ENCODE data around the gene NRARP.

DNA sequence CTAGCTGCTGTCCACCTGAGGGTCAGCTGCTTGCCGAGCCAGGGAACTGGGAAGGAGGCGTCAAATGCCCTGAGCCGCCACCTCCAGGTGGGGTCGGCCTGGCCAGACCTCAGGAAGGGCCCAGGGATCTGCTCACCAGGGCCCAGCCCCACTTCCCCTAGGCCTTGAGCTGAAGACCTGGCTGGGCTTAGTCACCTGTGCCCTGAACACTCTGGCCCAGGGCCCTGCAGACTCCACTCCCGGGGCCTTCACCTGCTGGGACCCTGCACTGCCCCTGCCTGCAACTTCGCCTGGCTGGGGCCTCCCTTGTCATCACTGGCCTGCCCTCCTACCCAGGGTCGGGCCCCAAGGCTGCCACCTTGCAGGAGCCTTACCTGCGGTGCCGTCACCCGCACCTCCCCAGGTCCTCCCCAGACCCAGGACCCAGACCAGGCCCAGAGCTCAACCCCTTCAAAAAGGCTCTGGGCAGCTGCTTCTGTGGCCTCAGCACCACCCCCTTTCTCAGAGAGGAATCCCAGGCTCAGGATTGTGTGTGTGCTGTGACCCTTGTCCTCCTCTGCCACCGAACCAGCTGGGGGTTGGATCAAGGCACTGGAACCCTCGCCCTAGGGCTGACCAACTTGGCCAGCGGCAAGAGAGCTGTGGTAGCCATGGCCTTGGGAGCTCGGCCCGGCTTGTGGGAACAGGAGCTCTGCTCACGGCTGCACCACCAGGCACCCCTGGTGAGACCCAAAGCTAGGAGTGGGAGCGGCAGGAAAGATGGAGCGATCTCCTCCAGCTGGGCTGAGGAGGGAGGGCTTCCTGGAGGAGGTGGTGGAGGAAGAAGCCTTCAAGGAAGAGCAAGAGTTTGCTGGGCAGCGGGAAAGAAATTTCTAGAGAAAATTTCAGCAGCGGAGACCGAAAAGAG, 48.1 kb downstream of the NRARP start:
- TF ChIP-seq, protein P1, sequence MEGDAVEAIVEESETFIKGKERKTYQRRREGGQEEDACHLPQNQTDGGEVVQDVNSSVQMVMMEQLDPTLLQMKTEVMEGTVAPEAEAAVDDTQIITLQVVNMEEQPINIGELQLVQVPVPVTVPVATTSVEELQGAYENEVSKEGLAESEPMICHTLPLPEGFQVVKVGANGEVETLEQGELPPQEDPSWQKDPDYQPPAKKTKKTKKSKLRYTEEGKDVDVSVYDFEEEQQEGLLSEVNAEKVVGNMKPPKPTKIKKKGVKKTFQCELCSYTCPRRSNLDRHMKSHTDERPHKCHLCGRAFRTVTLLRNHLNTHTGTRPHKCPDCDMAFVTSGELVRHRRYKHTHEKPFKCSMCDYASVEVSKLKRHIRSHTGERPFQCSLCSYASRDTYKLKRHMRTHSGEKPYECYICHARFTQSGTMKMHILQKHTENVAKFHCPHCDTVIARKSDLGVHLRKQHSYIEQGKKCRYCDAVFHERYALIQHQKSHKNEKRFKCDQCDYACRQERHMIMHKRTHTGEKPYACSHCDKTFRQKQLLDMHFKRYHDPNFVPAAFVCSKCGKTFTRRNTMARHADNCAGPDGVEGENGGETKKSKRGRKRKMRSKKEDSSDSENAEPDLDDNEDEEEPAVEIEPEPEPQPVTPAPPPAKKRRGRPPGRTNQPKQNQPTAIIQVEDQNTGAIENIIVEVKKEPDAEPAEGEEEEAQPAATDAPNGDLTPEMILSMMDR (IDR thresholded peaks at IDR 0.05), result no peak
- no peak for TF ChIP-seq POLR2A (IDR thresholded peaks at IDR 0.05)
